Skeletal muscle satellite cell (primary cell): ENCODE results near the gene FBXW8.

Source experiments
- H3K27me3 ChIP-seq: 2 replicates; pipeline ENCODE4 v1.7.0; 2013; ENCODE audit warnings: low read length; ENCODE audit not compliant: control insufficient read depth, insufficient read depth
- H3K36me3 ChIP-seq: 2 replicates; pipeline ENCODE4 v1.7.0; 2013; ENCODE audit warnings: mild to moderate bottlenecking, control low read depth, low read length; ENCODE audit not compliant: insufficient read depth
- H3K4me1 ChIP-seq: 2 replicates; pipeline ENCODE4 v1.7.0; 2013; ENCODE audit warnings: low read length; ENCODE audit not compliant: control insufficient read depth, insufficient read depth
- H3K4me2 ChIP-seq: 2 replicates; pipeline ENCODE4 v1.7.0; 2013; ENCODE audit warnings: mild to moderate bottlenecking, low read length
- H3K4me3 ChIP-seq: 2 replicates; pipeline ENCODE4 v1.7.0; 2013; ENCODE audit warnings: low read length
- H3K9ac ChIP-seq: 2 replicates; pipeline ENCODE4 v1.7.0; 2013; ENCODE audit warnings: mild to moderate bottlenecking, low read depth, low read length, moderate library complexity
- H3K9me3 ChIP-seq: replicated peaks from 2 replicates; pipeline ENCODE4 v1.7.0; 2013; ENCODE audit warnings: mild to moderate bottlenecking, control low read depth, low read length

Gene FBXW8

DNA sequence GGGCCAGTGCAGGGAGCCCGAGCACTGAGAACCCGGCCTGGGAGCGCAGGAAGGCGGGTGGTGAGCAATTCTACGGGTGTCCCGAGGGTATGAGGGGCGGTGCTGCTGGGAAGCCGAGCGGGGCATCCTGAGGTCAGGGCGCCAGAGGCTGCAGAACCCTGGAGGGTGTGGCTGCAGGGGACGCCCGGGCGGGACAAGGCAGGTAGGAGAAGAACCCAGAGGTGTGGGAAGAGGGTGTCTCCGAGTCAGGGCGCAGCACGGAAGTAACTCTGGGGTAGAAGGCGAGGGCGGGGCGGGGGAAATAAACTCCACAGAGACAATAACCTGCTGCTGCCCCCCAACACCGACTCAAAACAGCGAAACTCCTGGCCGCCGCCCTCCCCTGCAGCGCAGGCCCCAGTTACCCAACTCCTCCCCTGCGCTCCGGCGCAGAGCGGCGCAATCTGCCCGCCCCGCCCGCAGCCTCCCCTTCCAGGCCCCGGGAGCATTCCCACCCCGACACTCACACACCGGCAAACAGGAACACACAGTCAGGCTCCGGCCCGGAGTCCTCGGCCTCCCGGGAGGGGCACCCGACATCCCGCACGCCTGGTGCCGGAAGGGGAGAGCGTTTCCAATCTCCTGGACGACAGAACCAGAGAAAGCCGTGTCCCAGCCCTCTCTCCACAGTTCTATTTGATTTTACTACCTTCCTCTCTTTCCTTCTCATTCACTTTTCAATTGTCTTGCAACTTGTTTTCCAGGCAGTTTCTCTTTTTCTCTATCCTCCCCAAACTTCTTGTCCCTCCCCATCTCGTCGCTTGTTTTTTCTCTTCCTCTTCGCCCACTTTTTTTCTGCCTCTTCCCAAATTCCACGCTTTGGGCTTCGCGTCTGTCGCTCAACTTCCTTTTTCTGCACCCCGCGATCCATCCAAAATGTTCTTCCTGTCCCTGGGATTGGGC is 31.9 kb upstream of the FBXW8 start:
- Histone ChIP-seq H3K36me3 (no peaks in the 10 kb centered on the region), H3K4me2 (peak overlapping the region; percentile 82), H3K9ac (no peak overlapping the region), H3K4me1 (peaks cover 12% of the 10 kb centered on the region), H3K9me3 (no peaks in the 10 kb centered on the region), H3K4me3 (peak overlapping the region; percentile 66), H3K27me3 (peaks cover 83% of the 10 kb centered on the region)

DNA sequence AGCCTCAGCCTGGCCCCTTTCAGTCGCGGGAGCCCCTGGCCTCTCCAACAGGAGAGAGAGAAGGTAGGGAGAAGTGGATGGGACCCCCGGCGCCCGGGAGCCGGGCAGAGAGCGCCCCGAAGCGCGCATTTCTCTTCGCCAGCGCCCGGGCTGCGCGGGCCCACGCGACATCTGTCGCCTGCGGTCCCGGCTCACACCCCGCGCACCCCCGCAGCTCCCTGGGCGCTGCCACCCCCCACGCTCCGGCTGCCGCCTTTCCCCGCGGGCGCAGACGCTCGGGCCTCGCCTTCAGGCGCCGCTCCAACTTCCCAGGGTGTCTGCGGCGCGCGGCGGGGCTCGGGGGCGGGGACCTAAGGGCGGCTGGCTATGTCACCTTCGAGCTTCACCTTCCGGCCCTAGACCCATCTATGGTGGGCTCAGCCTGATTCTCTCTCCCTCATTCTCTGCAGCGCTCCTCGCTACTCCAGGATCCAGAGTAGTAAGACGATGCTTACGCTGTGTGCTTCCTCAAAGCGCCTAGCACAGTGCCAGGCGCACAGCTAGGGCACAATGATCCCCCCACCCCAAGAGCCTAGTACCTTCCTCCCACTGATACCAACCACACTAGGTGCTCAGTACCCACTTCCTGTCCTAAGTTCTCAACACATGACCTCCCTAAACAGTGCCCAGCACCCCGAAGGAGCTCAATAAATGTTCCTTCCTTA is 31.1 kb upstream of the FBXW8 start:
- Histone ChIP-seq H3K9ac (no peak overlapping the region), H3K4me1 (peaks cover 12% of the 10 kb centered on the region), H3K4me3 (peak overlapping the region; percentile 66), H3K27me3 (peaks cover 81% of the 10 kb centered on the region), H3K9me3 (no peaks in the 10 kb centered on the region), H3K4me2 (peak overlapping the region; percentile 82), H3K36me3 (no peaks in the 10 kb centered on the region)

- peaks cover 12% of the 10 kb centered on the region for H3K4me1 ChIP-seq
- H3K9ac ChIP-seq: no peak overlapping the region
- peaks cover 76% of the 10 kb centered on the region for H3K27me3 ChIP-seq
- no peaks in the 10 kb centered on the region for H3K36me3 ChIP-seq
- no peaks in the 10 kb centered on the region for H3K9me3 ChIP-seq
- H3K4me3 ChIP-seq: peak overlapping the region; percentile 59
- peak overlapping the region; percentile 82 for H3K4me2 ChIP-seq
These were observed 30.4 kb upstream of the FBXW8 start for GRCh38 chr12:116880213-116880816.

DNA sequence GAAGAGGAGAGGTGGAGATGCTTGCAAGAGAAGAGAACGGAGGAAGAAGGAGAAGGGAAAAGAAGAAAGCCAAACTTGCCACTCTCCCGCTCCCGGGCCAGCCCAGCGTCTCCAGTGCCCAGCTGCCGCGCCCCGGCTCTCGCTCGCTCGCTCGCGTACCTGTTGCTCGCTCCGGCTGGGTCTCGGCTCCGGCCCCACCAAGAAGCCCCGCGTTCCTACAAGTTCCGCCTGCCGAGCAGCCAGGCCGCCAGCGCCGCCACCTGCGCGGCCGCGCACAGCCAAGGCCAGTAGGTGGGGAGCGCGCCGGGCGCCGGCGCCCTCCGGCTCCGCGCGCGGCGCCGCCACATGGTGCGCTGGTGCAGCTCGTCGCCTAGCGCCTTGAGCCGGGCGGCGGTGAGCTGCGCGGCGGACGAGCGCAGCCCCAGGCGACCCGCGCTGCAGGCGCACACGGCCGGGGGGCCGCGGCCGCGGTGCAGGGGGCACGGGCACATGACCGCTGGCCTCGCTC is 29.9 kb upstream of the FBXW8 start:
- H3K27me3 ChIP-seq: peaks cover 74% of the 10 kb centered on the region
- peak overlapping the region; percentile 78 for H3K4me2 ChIP-seq
- no peak overlapping the region for H3K9ac ChIP-seq
- H3K4me3 ChIP-seq: peak overlapping the region; percentile 59
- no peaks in the 10 kb centered on the region for H3K36me3 ChIP-seq
- H3K9me3 ChIP-seq: no peaks in the 10 kb centered on the region
- H3K4me1 ChIP-seq: peaks cover 12% of the 10 kb centered on the region

GRCh38 chr12:116881325-116881876 is 29.3 kb upstream of the FBXW8 start, which contains the start of gene HRK:
TSS of gene HRK (minus strand) at chr12:116881441. CDS start at chr12:116881307, 134 bp downstream.
- Histone ChIP-seq H3K27me3 (peaks cover 70% of the 10 kb centered on the region), H3K36me3 (no peaks in the 10 kb centered on the region), H3K9ac (no peak within 1 kb of the TSS)

GRCh38 chr12:116881877-116882507 is 28.8 kb upstream of the FBXW8 start:
- Histone ChIP-seq H3K9me3 (no peaks in the 10 kb centered on the region), H3K27me3 (peaks cover 67% of the 10 kb centered on the region), H3K4me1 (peaks cover 12% of the 10 kb centered on the region), H3K4me2 (peak overlapping the region; percentile 63), H3K4me3 (no peak overlapping the region), H3K9ac (no peak overlapping the region), H3K36me3 (no peaks in the 10 kb centered on the region)

More at GRCh38 chr12:116881325-116881876, 29.3 kb upstream of the FBXW8 start, which contains the start of gene HRK:
- H3K4me2 ChIP-seq: peak within 1 kb of the TSS; percentile 78
- peak within 1 kb of the TSS; percentile 59 for H3K4me3 ChIP-seq
- no peaks in the 10 kb centered on the region for H3K9me3 ChIP-seq
- peaks cover 12% of the 10 kb centered on the region for H3K4me1 ChIP-seq

DNA sequence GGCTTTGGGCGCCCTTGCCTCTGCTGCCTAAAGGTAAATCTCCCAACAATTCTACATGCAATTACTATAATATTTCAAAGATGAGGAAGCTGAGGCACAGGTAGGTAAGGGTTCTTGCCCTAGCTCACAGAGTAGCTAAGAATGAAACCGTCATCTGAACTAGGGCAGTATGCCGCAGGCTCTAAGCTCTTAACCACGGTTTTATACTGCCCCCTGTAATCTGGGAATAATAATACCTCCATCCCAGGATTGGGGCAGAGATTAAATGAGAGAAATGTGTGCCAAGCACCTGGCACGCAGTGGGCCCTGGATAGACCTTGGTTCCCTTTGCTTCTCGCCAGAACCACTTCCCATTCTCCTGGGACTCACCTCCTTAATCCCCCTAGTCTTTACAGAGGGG is 28.0 kb upstream of the FBXW8 start:
- Histone ChIP-seq H3K4me3 (no peak overlapping the region), H3K4me2 (peak overlapping the region; percentile 17), H3K27me3 (peaks cover 67% of the 10 kb centered on the region), H3K36me3 (no peaks in the 10 kb centered on the region), H3K9me3 (no peaks in the 10 kb centered on the region), H3K4me1 (peaks cover 12% of the 10 kb centered on the region), H3K9ac (no peak overlapping the region)

GRCh38 chr12:116884871-116885270 is 25.9 kb upstream of the FBXW8 start:
- Histone ChIP-seq H3K9ac (no peak overlapping the region), H3K9me3 (no peaks in the 10 kb centered on the region), H3K4me3 (no peak overlapping the region), H3K4me2 (no peak overlapping the region), H3K27me3 (peaks cover 58% of the 10 kb centered on the region), H3K4me1 (peaks cover 3% of the 10 kb centered on the region), H3K36me3 (no peaks in the 10 kb centered on the region)

- no peak overlapping the region for H3K4me2 ChIP-seq
- no peaks in the 10 kb centered on the region for H3K36me3 ChIP-seq
- H3K27me3 ChIP-seq: peaks cover 52% of the 10 kb centered on the region
- H3K9ac ChIP-seq: no peak overlapping the region
- no peak overlapping the region for H3K4me3 ChIP-seq
- no peaks in the 10 kb centered on the region for H3K9me3 ChIP-seq
- H3K4me1 ChIP-seq: no peaks in the 10 kb centered on the region
These were observed 25.3 kb upstream of the FBXW8 start for GRCh38 chr12:116885491-116885890.

DNA sequence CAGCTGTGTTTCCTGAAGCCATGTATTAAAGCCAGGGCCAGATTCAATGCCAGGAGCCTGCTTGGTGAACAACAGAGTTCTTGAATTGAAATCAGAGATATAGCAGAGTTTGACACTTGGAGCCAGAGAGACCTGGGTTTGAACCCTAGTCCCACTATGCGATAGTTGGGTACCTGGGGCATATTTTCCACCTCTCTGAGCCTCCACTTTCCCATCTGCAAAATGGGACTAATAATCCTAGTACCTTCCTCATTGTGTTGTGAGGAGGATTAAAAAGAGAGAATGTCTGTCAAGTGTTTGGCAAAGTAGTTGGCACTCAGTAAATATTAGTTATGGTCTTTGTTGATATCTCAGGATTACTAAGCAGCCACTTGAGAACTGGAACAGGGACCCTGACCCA is 23.5 kb upstream of the FBXW8 start:
- peaks cover 39% of the 10 kb centered on the region for H3K27me3 ChIP-seq
- no peaks in the 10 kb centered on the region for H3K4me1 ChIP-seq
- H3K4me3 ChIP-seq: no peak overlapping the region
- H3K9ac ChIP-seq: no peak overlapping the region
- H3K4me2 ChIP-seq: no peak overlapping the region
- no peaks in the 10 kb centered on the region for H3K36me3 ChIP-seq
- no peaks in the 10 kb centered on the region for H3K9me3 ChIP-seq
